Right lobe of liver (tissue), 4 donors: ENCODE measurements around the gene PRMT5.

ENCODE experiments used
- POLR2A ChIP-seq: fragments of 450-650 bp; IDR thresholded peaks from one replicate; pipeline ENCODE4 v1.6.1; 2017; ENCODE audit warnings: antibody characterized with exemption, mild to moderate bottlenecking
- TF ChIP-seq, protein P1 (sequence below), 4 donors: fragments of 200-600 bp in 3 of 4; fragments of 450-650 bp in 1 of 4; IDR thresholded peaks; one replicate each; pipeline versions ENCODE4 v1.5.1 to v1.8.0; 2016 to 2022; ENCODE audit warnings: antibody characterized with exemption in 4 of 4, mild to moderate bottlenecking in 2 of 4
- donor health status: DM: no; HTN: no; CAD: no.
- donor health status: DM: no; HTN: no; CAD: no.
- donor health status: DM: no; HTN: yes; CAD: no.

DNA sequence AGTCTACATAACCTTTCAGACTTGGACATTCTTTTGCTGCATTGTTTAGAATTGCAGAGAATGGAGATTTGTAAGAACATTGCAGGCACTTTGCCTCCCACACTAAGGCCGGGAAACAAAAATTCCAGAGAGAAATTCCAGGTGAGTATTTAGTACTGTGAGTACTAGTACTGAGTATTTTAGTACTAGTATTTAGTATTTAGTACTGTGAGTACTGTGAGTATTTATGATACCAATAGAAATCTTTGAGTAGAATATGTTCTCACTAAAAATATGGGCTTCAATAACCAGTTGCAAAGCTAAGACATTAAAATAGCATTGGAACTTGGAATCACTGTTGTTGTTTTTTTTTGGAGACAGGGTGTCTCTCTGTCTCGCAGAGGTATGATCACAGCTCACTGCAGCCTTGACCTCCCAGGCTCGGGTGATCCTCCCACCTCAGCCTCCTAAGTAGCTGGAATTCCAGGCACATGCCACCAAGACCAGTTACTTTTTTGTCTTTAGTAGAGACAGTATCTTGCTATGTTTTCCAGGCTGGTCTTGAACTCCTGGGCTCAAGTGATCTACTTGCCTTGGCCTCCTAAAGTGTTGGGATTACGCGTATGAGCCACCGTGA, 33.0 kb upstream of the PRMT5 start:
- TF ChIP-seq, protein P1, sequence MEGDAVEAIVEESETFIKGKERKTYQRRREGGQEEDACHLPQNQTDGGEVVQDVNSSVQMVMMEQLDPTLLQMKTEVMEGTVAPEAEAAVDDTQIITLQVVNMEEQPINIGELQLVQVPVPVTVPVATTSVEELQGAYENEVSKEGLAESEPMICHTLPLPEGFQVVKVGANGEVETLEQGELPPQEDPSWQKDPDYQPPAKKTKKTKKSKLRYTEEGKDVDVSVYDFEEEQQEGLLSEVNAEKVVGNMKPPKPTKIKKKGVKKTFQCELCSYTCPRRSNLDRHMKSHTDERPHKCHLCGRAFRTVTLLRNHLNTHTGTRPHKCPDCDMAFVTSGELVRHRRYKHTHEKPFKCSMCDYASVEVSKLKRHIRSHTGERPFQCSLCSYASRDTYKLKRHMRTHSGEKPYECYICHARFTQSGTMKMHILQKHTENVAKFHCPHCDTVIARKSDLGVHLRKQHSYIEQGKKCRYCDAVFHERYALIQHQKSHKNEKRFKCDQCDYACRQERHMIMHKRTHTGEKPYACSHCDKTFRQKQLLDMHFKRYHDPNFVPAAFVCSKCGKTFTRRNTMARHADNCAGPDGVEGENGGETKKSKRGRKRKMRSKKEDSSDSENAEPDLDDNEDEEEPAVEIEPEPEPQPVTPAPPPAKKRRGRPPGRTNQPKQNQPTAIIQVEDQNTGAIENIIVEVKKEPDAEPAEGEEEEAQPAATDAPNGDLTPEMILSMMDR (IDR thresholded peaks at IDR 0.05): no peak
- TF ChIP-seq POLR2A: no peak
